HL-60 (cell line): ENCODE data around the gene P3H3.

Source experiments
- DNase-seq, 2 experiments: peaks; one replicate each; pipeline ENCODE4 v3.0.0-alpha.2; 2010 to 2020; ENCODE audit warnings: low read depth in 1 of 2, low spot score in 1 of 2
- H3K27ac ChIP-seq: fragments of 250-450 bp; sonication (Bioruptor Pico); replicated peaks from 2 replicates; pipeline ENCODE4 v1.5.1; 2020; ENCODE audit warnings: mild to moderate bottlenecking, moderate library complexity
- H3K27me3 ChIP-seq: fragments of 250-450 bp; sonication (Bioruptor Pico); 2 replicates; pipeline ENCODE4 v1.5.1; 2021; ENCODE audit warnings: mild to moderate bottlenecking, moderate library complexity; ENCODE audit not compliant: insufficient read depth, poor library complexity, severe bottlenecking
- H3K4me3 ChIP-seq: replicated peaks from 2 replicates; pipeline ENCODE4 v1.5.1; 2011; ENCODE audit warnings: mild to moderate bottlenecking, control low read depth, low read length; ENCODE audit not compliant: insufficient read depth
- CTCF ChIP-seq: IDR thresholded peaks from one replicate; pipeline ENCODE4 v1.5.1; 2011; ENCODE audit warnings: low read length, control low read depth, inconsistent platforms; ENCODE audit not compliant: insufficient read depth
- GABPA ChIP-seq: IDR thresholded peaks from 2 replicates; pipeline ENCODE4 v1.6.1; 2012; ENCODE audit warnings: low read depth
- POLR2AphosphoS5 ChIP-seq: IDR thresholded peaks from 2 replicates; pipeline ENCODE4 v1.6.1; 2012; ENCODE audit warnings: low read depth
- REST ChIP-seq: IDR thresholded peaks from 2 replicates; pipeline ENCODE4 v1.6.1; 2012; ENCODE audit warnings: low read depth; ENCODE audit not compliant: insufficient replicate concordance
- SPI1 ChIP-seq: IDR thresholded peaks from 2 replicates; pipeline ENCODE4 v1.6.1; 2012; ENCODE audit warnings: low read depth, mild to moderate bottlenecking, borderline replicate concordance

The P3H3 gene

GRCh38 chr12:6838854-6839253 is 10.6 kb downstream of the P3H3 start:
- no peak for DNase-seq
- Histone ChIP-seq H3K27ac (no peak overlapping the region), H3K4me3 (no peak overlapping the region), H3K27me3 (no peaks in the 10 kb centered on the region)
- TF ChIP-seq POLR2AphosphoS5 = no peak
- TF ChIP-seq GABPA = no peak
- TF ChIP-seq SPI1 = no peak
- no peak for TF ChIP-seq REST

GRCh38 chr12:6839482-6840201 is 11.4 kb downstream of the P3H3 start:
- no peaks in the 10 kb centered on the region for H3K27me3 ChIP-seq
- DNase-seq = no peak
- no peak overlapping the region for H3K27ac ChIP-seq
- no peak overlapping the region for H3K4me3 ChIP-seq
- TF ChIP-seq GABPA (no peak), SPI1 (no peak), CTCF (no peak), REST (no peak), POLR2AphosphoS5 (no peak)

GRCh38 chr12:6840330-6840729 is 12.1 kb downstream of the P3H3 start:
- Histone ChIP-seq H3K4me3 (no peak overlapping the region), H3K27ac (no peak overlapping the region), H3K27me3 (no peaks in the 10 kb centered on the region)
- TF ChIP-seq SPI1 (no peak), REST (no peak), POLR2AphosphoS5 (no peak), CTCF (no peak), GABPA (no peak)
- DNase-seq = no peak
